ENCODE data around the gene RAB6B. TPM values are rescaled to one million over a fixed set of nuclear protein-coding genes. Genes with fewer than 3 reads are reported as not detected.

The RAB6B gene
- total RNA-seq, 3 donors from 2014 or later, result 1.8 to 3.9 (median 3.4) TPM

DNA sequence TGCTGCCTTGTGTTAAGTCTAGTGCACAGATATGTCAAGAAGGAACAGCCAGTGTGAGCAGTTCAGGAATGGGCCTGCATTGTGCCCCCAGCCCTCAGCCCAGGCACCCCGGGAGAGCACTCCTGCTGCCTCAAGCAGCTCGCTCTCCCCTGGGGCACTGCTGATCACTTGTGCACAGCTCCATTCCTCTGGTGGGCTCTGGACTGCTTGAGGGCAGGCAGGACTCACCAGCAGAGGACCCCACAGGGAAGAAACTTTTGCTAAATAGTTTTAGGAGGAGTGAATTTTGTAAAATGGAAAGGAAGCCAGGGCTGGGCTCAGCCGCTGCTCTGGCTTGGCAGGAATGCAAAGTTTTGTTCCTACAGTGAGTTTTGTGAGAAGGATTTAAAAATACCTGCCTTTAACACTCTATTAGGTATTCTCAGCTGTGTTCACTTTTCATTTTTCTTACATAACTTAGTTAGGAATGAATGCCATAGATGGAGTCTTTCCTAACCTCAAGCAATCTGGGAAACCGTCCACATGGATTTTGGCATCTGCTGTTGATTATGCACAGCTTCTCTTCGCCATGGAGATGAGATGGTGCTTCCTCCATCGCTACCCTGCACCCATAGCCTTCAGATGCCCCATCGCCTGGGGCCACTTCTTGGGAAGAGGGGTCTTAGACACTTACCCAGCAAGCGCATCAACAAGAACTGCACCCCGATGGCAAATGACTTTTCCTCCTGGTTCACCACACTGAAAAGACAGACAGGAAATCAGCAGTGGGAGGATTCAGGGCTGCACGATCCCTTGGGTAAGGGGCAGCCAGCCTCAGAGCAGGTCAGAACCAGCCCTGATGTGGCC lies 42.3 kb upstream of the RAB6B start:
- peak overlapping the region; percentile 88 to 90 for H3K27ac ChIP-seq
- H3K9me3 ChIP-seq, result no peaks in the 10 kb centered on the region
- H3K4me1 ChIP-seq, result peaks cover 0 to 14% of the 10 kb centered on the region in 2 donors
- intact Hi-C loops (cut with DNase I; ENCODE audit: low total_unique reads), result loop anchor here (5.0 kb wide), 1 partner anchor 439 kb away; no protein-coding TSS in a partner anchor
- TF ChIP-seq POLR2AphosphoS5 (IDR thresholded peaks at IDR 0.05) (no peak), POLR2A (IDR thresholded peaks at IDR 0.05) (no peak)
- TF ChIP-seq, protein P1, sequence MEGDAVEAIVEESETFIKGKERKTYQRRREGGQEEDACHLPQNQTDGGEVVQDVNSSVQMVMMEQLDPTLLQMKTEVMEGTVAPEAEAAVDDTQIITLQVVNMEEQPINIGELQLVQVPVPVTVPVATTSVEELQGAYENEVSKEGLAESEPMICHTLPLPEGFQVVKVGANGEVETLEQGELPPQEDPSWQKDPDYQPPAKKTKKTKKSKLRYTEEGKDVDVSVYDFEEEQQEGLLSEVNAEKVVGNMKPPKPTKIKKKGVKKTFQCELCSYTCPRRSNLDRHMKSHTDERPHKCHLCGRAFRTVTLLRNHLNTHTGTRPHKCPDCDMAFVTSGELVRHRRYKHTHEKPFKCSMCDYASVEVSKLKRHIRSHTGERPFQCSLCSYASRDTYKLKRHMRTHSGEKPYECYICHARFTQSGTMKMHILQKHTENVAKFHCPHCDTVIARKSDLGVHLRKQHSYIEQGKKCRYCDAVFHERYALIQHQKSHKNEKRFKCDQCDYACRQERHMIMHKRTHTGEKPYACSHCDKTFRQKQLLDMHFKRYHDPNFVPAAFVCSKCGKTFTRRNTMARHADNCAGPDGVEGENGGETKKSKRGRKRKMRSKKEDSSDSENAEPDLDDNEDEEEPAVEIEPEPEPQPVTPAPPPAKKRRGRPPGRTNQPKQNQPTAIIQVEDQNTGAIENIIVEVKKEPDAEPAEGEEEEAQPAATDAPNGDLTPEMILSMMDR (IDR thresholded peaks at IDR 0.05), result no peak
- no peak overlapping the region for H3K4me3 ChIP-seq
- no peaks in the 10 kb centered on the region for H3K27me3 ChIP-seq
- DNase-seq (ENCODE audit: low spot score in 2 of 2), result peak in 1 of 2 donors; percentile 85
- H3K36me3 ChIP-seq, result no peaks in the 10 kb centered on the region

DNA sequence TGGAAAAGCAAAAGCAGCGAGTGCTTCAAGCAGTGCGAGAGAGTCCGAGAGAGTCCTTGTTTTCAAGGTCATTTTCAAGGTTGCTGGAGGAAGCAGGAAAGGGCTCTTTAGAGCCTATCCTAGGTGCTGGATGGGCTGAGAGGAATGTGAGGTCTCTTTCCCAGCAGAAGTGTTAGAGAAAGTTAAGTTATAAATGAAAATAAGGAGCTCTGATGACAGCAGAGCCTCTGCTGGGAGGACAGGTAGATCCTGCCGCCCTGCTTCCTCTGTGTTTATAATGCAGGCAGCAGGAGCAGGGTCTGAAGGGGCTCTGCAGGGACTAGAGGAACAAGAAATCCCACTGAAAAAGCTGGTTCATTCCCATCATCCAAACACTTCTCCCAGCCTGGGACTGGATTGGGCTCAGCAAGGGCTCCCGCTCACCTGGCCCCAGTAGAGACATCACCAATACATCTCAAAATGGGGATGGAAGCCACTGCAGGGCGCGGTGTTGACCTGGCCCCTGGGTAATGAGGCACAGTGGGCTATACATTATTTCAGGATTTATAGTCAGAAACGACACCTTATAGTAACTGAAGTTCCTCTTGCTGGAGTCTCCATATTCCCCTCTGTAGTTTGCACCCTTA lies 41.5 kb upstream of the RAB6B start:
- H3K9me3 ChIP-seq, result no peaks in the 10 kb centered on the region
- H3K4me3 ChIP-seq, result no peak overlapping the region
- TF ChIP-seq POLR2AphosphoS5 (IDR thresholded peaks at IDR 0.05), result no peak
- no peak for TF ChIP-seq POLR2A (IDR thresholded peaks at IDR 0.05)
- TF ChIP-seq, protein P1 (IDR thresholded peaks at IDR 0.05), result no peak
- no peaks in the 10 kb centered on the region for H3K36me3 ChIP-seq
- H3K27ac ChIP-seq, result peak overlapping the region; percentile 88 to 90
- intact Hi-C loops (cut with DNase I; ENCODE audit: low total_unique reads), result loop anchor here (5.0 kb wide), 1 partner anchor 440 kb away; no protein-coding TSS in a partner anchor
- H3K4me1 ChIP-seq, result peaks cover 0 to 6% of the 10 kb centered on the region in 2 donors
- DNase-seq (ENCODE audit: low spot score in 2 of 2), result peak in 1 of 2 donors; percentile 13
- no peaks in the 10 kb centered on the region for H3K27me3 ChIP-seq

DNA sequence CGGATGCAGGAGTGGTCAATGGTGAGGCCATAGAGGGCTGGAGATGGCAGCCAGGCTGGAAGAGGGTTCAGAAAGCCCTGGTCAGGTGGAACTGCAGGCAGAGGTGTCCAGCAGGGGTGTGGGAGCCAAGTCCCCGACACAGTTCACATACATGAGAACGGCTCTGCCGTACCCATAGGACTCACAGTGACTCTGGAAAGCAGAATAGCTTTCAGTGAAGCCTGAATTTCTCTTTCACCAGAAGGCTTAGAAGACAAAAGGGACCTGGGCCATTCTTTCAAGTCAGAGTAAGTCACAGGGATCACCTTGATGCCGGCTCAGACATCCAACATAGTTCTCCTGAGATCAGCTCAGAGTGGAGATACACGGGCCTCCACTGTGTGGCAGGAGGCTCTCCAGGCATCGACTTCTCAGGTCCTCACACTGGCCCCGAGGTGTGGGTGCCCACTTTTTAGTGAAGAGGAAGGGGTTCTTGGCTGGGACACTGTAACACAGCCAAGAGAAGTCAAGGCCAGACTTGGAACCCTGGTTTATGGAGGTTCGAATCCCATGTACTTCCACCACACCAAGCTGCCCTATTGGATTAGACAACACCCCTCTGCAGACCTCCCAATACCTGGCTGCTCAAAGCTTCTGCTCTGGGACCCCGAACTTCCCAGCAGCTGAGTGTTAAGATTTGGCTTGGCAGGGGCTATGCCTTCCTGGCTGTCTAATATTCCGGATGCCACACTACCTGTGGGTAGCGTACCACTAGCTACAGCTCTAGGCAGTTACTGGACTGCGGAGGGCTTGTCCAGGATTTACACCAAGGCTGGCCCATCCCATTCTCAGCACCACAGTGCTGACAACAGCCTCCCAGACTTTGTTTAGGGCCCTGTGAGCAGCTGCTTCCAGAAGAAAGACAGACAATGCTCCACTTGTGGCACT lies 40.4 kb upstream of the RAB6B start:
- no peaks in the 10 kb centered on the region for H3K9me3 ChIP-seq
- H3K4me1 ChIP-seq, result no peaks in the 10 kb centered on the region
- TF ChIP-seq, protein P1 (IDR thresholded peaks at IDR 0.05), result no peak
- TF ChIP-seq POLR2AphosphoS5 (IDR thresholded peaks at IDR 0.05), result no peak
- TF ChIP-seq POLR2A (IDR thresholded peaks at IDR 0.05), result no peak
- no peaks in the 10 kb centered on the region for H3K36me3 ChIP-seq
- H3K4me3 ChIP-seq, result no peak overlapping the region
- no peak for DNase-seq (ENCODE audit: low spot score in 2 of 2)
- peak overlapping the region; percentile 59 to 88 for H3K27ac ChIP-seq
- no peaks in the 10 kb centered on the region for H3K27me3 ChIP-seq
- intact Hi-C loops (cut with DNase I; ENCODE audit: low total_unique reads), result loop anchor here (5.0 kb wide), 1 partner anchor 441 kb away; no protein-coding TSS in a partner anchor

DNA sequence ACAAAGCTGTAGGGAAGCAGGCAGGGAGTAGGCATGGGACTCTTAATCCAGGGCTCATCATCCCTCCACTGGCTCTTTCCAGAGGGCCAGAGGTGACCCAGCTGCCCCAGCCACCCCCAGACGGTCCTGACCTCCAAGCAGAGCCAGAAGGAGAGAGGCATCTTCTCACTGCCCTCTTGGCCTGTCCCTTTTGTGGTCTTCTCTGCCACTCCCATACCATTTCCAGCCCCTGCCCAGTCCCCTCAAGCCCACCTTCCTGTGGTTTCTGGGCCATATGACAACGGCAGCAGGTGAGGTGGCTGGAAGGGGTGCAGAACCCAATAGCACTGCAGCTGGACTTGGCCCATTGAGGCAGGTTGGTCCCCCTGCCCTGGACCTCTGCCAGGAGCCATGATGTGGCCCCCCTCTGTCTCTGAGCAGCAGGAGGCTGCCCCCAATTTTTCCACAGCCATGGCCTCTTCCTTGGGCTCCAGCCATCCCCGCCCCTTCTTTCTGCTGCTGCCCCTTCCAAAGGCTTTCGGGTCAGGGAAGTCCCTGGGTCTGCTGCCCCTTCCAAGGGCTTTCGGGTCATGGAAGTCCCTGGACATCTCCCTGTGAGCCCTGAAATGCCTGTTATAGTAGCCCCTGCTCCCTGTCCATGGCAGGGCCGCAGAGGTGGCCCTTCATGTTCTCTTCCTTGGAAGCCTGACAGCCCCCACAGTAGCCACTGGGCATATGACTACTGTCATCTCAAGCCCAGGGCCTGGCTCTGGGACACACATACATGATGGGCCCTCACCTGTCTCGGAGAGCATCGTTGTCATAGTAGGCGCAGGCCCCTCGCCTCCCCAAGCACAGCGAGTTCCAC lies 39.5 kb upstream of the RAB6B start:
- Histone ChIP-seq H3K27me3 (no peaks in the 10 kb centered on the region), H3K36me3 (no peaks in the 10 kb centered on the region), H3K9me3 (no peaks in the 10 kb centered on the region), H3K27ac (peak overlapping the region; percentile 59 to 88), H3K4me1 (no peaks in the 10 kb centered on the region), H3K4me3 (no peak overlapping the region)
- no peak for DNase-seq (ENCODE audit: low spot score in 2 of 2)
- no peak for TF ChIP-seq POLR2A (IDR thresholded peaks at IDR 0.05)
- TF ChIP-seq POLR2AphosphoS5 (IDR thresholded peaks at IDR 0.05), result no peak
- TF ChIP-seq, protein P1 (IDR thresholded peaks at IDR 0.05), result no peak
- intact Hi-C loops (cut with DNase I; ENCODE audit: low total_unique reads), result loop anchor here (5.0 kb wide), 1 partner anchor 442 kb away; no protein-coding TSS in a partner anchor

All from breast epithelium (tissue), 4 donors.